Neuronal stem cell (in vitro differentiated cells): ENCODE results near the gene CLEC16A.

ENCODE experiments used
- DNase-seq: peaks from one replicate; pipeline ENCODE4 v3.0.0-alpha.2; 2013; ENCODE audit warnings: low spot score
- H2AFZ ChIP-seq: one replicate; pipeline ENCODE4 v1.6.1; 2013; ENCODE audit warnings: mild to moderate bottlenecking, low read length, inconsistent platforms
- H2AK5ac ChIP-seq: 2 replicates; pipeline ENCODE4 v1.6.1; 2013; ENCODE audit warnings: low read depth, mild to moderate bottlenecking, inconsistent platforms, low read length, moderate library complexity, mixed read lengths
- H2BK120ac ChIP-seq: 2 replicates; pipeline ENCODE4 v1.6.1; 2013; ENCODE audit warnings: low read depth, mild to moderate bottlenecking, inconsistent platforms, low read length, moderate library complexity, mixed read lengths
- H2BK12ac ChIP-seq: one replicate; pipeline ENCODE4 v1.6.1; 2013; ENCODE audit warnings: low read length, inconsistent platforms
- H2BK15ac ChIP-seq: 2 replicates; pipeline ENCODE4 v1.6.1; 2013; ENCODE audit warnings: mild to moderate bottlenecking, low read length, inconsistent platforms, mixed read lengths
- H2BK5ac ChIP-seq: one replicate; pipeline ENCODE4 v1.6.1; 2013; ENCODE audit warnings: inconsistent platforms, mild to moderate bottlenecking, low read length, moderate library complexity
- H3K14ac ChIP-seq: one replicate; pipeline ENCODE4 v1.6.1; 2013; ENCODE audit warnings: low read length, inconsistent platforms
- H3K18ac ChIP-seq: 2 replicates; pipeline ENCODE4 v1.6.1; 2013; ENCODE audit warnings: low read length, inconsistent platforms
- H3K23ac ChIP-seq: 2 replicates; pipeline ENCODE4 v1.6.1; 2013; ENCODE audit warnings: low read depth, mild to moderate bottlenecking, mixed read lengths, low read length, inconsistent platforms; ENCODE audit not compliant: poor library complexity
- H3K27ac ChIP-seq: replicated peaks from 3 replicates; pipeline ENCODE4 v1.5.1; 2013; ENCODE audit warnings: low read length, inconsistent platforms
- H3K27me3 ChIP-seq, 3 experiments: 2 replicates each; pipeline ENCODE4 v1.6.1; 2013; ENCODE audit warnings: low read length in 3 of 3, mild to moderate bottlenecking in 2 of 3, inconsistent platforms in 1 of 3, low read depth in 1 of 3, mixed read lengths in 1 of 3, moderate library complexity in 1 of 3; ENCODE audit not compliant: control insufficient read depth in 3 of 3, insufficient read depth in 3 of 3
- H3K36me3 ChIP-seq, 2 donors: replicated peaks in 1 of 2; 2 replicates each; pipeline ENCODE4 v1.6.1; 2013; ENCODE audit warnings: low read length in 2 of 2; ENCODE audit not compliant: control insufficient read depth in 2 of 2, insufficient read depth in 2 of 2
- H3K4ac ChIP-seq: 2 replicates; pipeline ENCODE4 v1.6.1; 2013; ENCODE audit warnings: inconsistent platforms, mild to moderate bottlenecking, low read length, moderate library complexity
- H3K4me1 ChIP-seq, 2 donors: 1 replicate in 1 of 2; 2 replicates in 1 of 2; pipeline ENCODE4 v1.6.1; 2013; ENCODE audit warnings: low read length in 2 of 2, low read depth in 1 of 2; ENCODE audit not compliant: control insufficient read depth in 2 of 2, insufficient read depth in 1 of 2
- H3K4me2 ChIP-seq: one replicate; pipeline ENCODE4 v1.6.1; 2013; ENCODE audit warnings: mild to moderate bottlenecking, low read length, inconsistent platforms; ENCODE audit not compliant: insufficient read depth, poor library complexity, severe bottlenecking
- H3K4me3 ChIP-seq, 2 donors: 2 replicates each; pipeline ENCODE4 v1.5.1; 2013; ENCODE audit warnings: low read length in 2 of 2, mild to moderate bottlenecking in 2 of 2, inconsistent platforms in 1 of 2, moderate library complexity in 1 of 2
- H3K79me1 ChIP-seq: one replicate; pipeline ENCODE4 v1.6.1; 2013; ENCODE audit warnings: low read depth, mild to moderate bottlenecking, inconsistent platforms, low read length, moderate library complexity
- H3K9ac ChIP-seq: one replicate; pipeline ENCODE4 v1.6.1; 2013; ENCODE audit warnings: mild to moderate bottlenecking, low read depth, low read length, inconsistent platforms; ENCODE audit not compliant: poor library complexity
- H3K9me3 ChIP-seq, 2 donors: replicated peaks in 1 of 2; 2 replicates each; pipeline versions ENCODE3 to v1.6.1; 2013; ENCODE audit warnings: low read length in 2 of 2, mild to moderate bottlenecking in 2 of 2, inconsistent platforms in 1 of 2, low read depth in 1 of 2, mixed read lengths in 1 of 2, moderate library complexity in 1 of 2; ENCODE audit not compliant: control insufficient read depth in 2 of 2, insufficient read depth in 1 of 2
- H4K8ac ChIP-seq: one replicate; pipeline ENCODE4 v1.6.1; 2013; ENCODE audit warnings: low read depth, mild to moderate bottlenecking, inconsistent platforms, low read length, moderate library complexity
- H4K91ac ChIP-seq: one replicate; pipeline ENCODE4 v1.6.1; 2013; ENCODE audit warnings: low read length, low read depth, mild to moderate bottlenecking, inconsistent platforms; ENCODE audit not compliant: poor library complexity
- WGBS, 2 donors: extraction: QIAGEN DNeasy Blood & Tissue Kit; methylation state at CpG; one replicate each; pipeline ENCODE4 v1.1.7; 2013; ENCODE audit warnings: missing lambda C conversion rate in 2 of 2, mixed read lengths in 1 of 2; ENCODE audit not compliant: insufficient read length in 2 of 2, insufficient replicate concordance in 1 of 2; ENCODE audit errors: extremely low coverage in 2 of 2; 5-methylcytosine and 5-hydroxymethylcytosine counted together

CLEC16A gene

DNA sequence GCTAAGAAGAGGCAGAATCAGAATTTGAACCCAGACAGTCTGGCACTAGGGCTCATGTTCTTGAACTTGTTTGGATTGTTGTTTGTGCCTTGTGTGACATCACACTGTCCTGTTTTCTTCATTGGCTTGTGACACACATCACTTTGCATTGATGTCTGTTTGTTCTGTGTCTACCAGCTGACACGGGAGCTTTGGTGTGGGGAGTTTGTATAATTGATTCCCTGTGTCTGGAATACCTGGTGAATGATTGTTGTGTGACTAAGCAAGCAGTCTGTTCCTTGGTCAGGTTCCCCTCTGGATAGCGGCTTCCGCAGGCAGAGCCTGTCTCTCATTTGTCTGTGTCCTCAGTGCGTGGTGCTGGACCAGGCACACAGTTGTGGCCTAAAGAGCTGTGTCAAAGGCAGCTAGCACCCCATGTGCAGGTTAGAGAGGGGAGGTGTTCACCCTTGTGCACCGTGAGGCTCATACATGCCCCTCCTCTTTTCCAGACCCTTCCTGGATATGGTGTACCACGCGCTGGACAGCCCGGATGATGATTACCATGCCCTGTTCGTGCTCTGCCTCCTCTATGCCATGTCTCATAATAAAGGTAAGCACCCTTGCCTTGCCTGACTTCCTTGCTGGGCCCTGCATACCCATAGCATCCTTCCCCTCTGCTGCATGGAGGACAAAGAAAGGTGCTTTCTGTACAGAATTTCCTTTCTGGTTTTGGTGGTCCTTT lies 80.1 kb downstream of the CLEC16A start:
- Histone ChIP-seq H3K4me3 (no peak overlapping the region), H2BK5ac (no peak overlapping the region), H2BK120ac (no peak overlapping the region), H2BK12ac (no peak overlapping the region), H3K79me1 (no peaks in the 10 kb centered on the region), H2AFZ (no peak overlapping the region), H3K4ac (no peak overlapping the region), H3K18ac (no peak overlapping the region), H3K27ac (no peak overlapping the region), H3K9me3 (peaks cover 0 to 24% of the 10 kb centered on the region in 2 donors), H3K27me3 (no peaks in the 10 kb centered on the region), H3K23ac (no peak overlapping the region), H3K14ac (no peak overlapping the region), H3K4me1 (peaks cover 0 to 2% of the 10 kb centered on the region in 2 donors), H3K36me3 (peaks cover 4 to 52% of the 10 kb centered on the region in 2 donors), H2AK5ac (no peak overlapping the region), H3K4me2 (no peak overlapping the region), H3K9ac (no peak overlapping the region), H2BK15ac (no peak overlapping the region), H4K8ac (no peak overlapping the region), H4K91ac (no peak overlapping the region)
- WGBS, 2 donors, result no CpG with 5 or more reads among the region's 9 CpGs
- DNase-seq, result no peak

DNA sequence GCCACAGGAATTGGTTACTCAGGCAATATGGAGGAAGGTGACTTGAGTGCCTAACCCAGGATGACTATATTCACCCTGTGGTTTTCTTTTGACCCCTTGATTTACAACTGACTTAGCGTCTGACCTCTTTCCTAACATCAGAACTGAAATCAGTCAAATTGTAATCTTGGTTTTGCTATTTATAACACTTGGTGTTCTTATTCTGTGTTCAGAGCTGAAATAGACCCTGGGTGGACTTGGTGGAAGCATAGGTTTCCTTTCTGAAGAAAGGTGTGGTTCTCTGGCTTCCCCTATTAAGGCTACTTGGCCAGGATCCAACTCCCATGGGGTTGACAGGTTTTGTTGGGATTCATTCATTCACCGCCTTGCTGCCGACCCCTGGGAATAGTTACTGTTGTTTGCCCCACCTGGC lies 80.8 kb downstream of the CLEC16A start:
- Histone ChIP-seq H3K23ac (no peak overlapping the region), H3K4me2 (no peak overlapping the region), H3K36me3 (peaks cover 4 to 57% of the 10 kb centered on the region in 2 donors), H3K4me3 (no peak overlapping the region), H3K9me3 (peaks cover 0 to 24% of the 10 kb centered on the region in 2 donors), H3K27ac (no peak overlapping the region), H3K4me1 (peaks cover 0 to 2% of the 10 kb centered on the region in 2 donors), H3K18ac (no peak overlapping the region), H2BK15ac (no peak overlapping the region), H2BK5ac (no peak overlapping the region), H2BK12ac (no peak overlapping the region), H2BK120ac (no peak overlapping the region), H3K4ac (no peak overlapping the region), H4K91ac (no peak overlapping the region), H2AK5ac (no peak overlapping the region), H3K9ac (no peak overlapping the region), H3K79me1 (no peaks in the 10 kb centered on the region), H2AFZ (no peak overlapping the region), H3K14ac (no peak overlapping the region), H3K27me3 (no peaks in the 10 kb centered on the region), H4K8ac (no peak overlapping the region)
- DNase-seq, result no peak
- no CpG with 5 or more reads among the region's 3 CpGs for WGBS, 2 donors

DNA sequence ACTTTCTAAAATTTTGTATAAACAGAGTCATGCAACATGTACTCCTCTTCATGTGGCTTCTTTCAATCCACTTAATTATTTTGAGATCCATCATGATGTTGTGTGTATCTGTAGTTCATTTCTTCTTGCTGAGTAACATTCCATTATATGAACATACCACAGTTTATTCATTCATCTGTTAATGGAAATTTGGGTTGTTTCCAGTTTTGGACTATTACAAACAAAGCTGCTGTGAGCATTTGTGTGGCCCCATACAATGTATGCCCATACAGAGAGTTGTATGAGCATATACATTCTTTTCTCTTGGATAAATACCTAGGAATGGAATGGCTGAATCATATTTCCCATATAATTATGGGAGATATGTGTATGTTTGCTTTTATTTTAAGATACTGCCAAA lies 85.6 kb downstream of the CLEC16A start:
- H3K14ac ChIP-seq, result no peak overlapping the region

DNA sequence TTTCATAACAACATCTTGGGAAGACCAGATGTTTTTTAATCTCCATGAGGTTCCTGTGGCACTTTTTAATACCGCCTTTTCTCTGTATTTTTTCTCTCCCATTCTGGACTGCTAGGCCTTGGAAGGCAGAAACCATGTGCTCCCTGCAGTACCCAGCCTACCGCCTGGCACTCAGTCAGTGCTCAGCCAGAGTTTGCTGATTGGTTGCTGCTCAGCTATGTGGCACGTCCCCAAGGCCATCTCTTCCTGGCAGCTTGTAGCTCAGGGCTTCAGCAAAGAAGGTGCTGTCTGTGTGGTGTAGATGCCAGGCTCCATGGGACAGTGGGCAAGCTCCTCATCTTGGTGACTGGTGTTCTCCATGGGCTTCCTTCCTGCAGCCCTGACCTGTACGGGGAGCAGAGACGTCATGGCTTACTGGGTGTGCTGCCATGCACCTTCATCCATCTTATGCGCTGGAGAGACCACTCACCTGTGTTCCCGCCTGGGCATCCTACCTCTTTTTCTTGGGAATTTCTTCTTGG lies 86.7 kb downstream of the CLEC16A start:
- H3K14ac ChIP-seq, result no peak overlapping the region
- DNase-seq, result no peak
- no CpG with 5 or more reads among the region's 7 CpGs for WGBS, 2 donors

More for the DNA sequence above, 85.6 kb downstream of the CLEC16A start:
- H3K4ac ChIP-seq, result no peak overlapping the region
- H3K79me1 ChIP-seq, result no peaks in the 10 kb centered on the region
- no peak overlapping the region for H3K27ac ChIP-seq
- no peak overlapping the region for H3K18ac ChIP-seq
- no peak overlapping the region for H2AK5ac ChIP-seq
- peaks cover 0 to 9% of the 10 kb centered on the region in 2 donors for H3K4me1 ChIP-seq
- H3K23ac ChIP-seq, result no peak overlapping the region
- no peaks in the 10 kb centered on the region for H3K27me3 ChIP-seq
- peaks cover 2 to 56% of the 10 kb centered on the region in 2 donors for H3K36me3 ChIP-seq
- no peak for DNase-seq
- no peak overlapping the region for H4K91ac ChIP-seq
- H3K9ac ChIP-seq, result no peak overlapping the region
- H3K9me3 ChIP-seq, result peaks cover 0 to 24% of the 10 kb centered on the region in 2 donors
- H3K4me3 ChIP-seq, result no peak overlapping the region
- H2BK120ac ChIP-seq, result no peak overlapping the region
- H2BK5ac ChIP-seq, result no peak overlapping the region
- H4K8ac ChIP-seq, result no peak overlapping the region
- no peak overlapping the region for H3K4me2 ChIP-seq
- no peak overlapping the region for H2BK12ac ChIP-seq
- no peak overlapping the region for H2BK15ac ChIP-seq
- H2AFZ ChIP-seq, result no peak overlapping the region

More for the DNA sequence above, 86.7 kb downstream of the CLEC16A start:
- Histone ChIP-seq H4K91ac (no peak overlapping the region), H2AK5ac (no peak overlapping the region), H3K27me3 (no peaks in the 10 kb centered on the region), H3K4me1 (peaks cover 0 to 12% of the 10 kb centered on the region in 2 donors), H3K9me3 (peaks cover 0 to 19% of the 10 kb centered on the region in 2 donors), H3K18ac (no peak overlapping the region), H2AFZ (no peak overlapping the region), H3K27ac (no peak overlapping the region), H2BK120ac (no peak overlapping the region), H3K4ac (no peak overlapping the region), H3K9ac (no peak overlapping the region), H4K8ac (no peak overlapping the region), H2BK15ac (no peak overlapping the region), H3K79me1 (no peaks in the 10 kb centered on the region), H3K4me3 (no peak overlapping the region), H3K4me2 (no peak overlapping the region), H3K36me3 (peaks cover 2 to 53% of the 10 kb centered on the region in 2 donors), H2BK12ac (no peak overlapping the region), H3K23ac (no peak overlapping the region), H2BK5ac (no peak overlapping the region)
